ENCODE results near the gene NABP2.
A peak's percentile ranks its signal among the peaks of the same experiment; 100 is the strongest.
"Not testable (repeated sequence)": the region's sequence is repeated elsewhere in the genome, so short reads cannot be mapped to it uniquely, and the experiment has no call there.

The NABP2 gene

GRCh38 chr12:56224102-56224701, at the start of gene NABP2:
Gene NABP2 (plus strand): TSS chr12:56224342. CDS start chr12:56224857, 515 bp downstream.
- DNase-seq: peak; percentile 99

DNA sequence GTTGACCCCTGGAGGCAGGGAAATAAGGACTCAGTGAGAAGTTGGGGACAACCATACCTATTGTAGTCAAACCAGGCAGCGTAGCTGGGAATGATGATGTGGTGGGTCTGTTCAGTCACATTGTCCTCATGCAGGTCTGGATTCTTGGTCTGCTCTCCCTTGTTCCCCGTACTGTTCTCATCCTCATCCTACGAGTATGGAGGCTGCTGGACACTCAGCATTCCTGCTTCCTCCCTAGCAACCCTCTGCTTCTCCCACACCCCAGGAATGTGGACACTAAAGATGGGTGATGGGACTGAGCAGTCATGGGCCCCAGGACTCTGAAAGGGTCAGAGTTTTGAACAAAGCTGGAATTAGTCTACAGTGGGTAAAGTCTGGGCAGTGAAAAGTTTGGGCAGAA, 45.8 kb upstream of the NABP2 start:
- no peak for DNase-seq

DNA sequence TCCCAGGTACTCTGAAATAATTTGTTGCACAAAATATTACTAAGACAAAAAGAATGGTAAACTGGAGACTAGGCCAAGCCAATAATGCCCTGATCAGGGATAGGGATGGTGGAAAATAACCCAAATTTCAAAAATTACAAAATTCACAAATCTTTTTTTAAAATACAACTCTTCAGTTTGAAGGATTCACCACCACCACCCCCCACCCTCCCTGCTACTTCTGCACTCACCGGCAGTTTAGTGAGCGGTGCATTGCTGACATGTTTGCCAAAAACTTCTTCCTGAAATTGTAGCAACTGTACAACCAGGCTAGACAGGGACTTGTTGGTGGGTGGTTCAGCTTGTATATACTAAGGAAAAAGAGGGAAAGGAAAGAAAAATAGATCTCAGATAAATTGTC, 37.2 kb upstream of the NABP2 start:
- DNase-seq: no peak

- peak; percentile 31 for DNase-seq
Observed at GRCh38 chr12:56188131-56188777, 35.9 kb upstream of the NABP2 start.

- DNase-seq: peak; percentile 22
Observed at GRCh38 chr12:56188778-56189098, 35.4 kb upstream of the NABP2 start.

DNA sequence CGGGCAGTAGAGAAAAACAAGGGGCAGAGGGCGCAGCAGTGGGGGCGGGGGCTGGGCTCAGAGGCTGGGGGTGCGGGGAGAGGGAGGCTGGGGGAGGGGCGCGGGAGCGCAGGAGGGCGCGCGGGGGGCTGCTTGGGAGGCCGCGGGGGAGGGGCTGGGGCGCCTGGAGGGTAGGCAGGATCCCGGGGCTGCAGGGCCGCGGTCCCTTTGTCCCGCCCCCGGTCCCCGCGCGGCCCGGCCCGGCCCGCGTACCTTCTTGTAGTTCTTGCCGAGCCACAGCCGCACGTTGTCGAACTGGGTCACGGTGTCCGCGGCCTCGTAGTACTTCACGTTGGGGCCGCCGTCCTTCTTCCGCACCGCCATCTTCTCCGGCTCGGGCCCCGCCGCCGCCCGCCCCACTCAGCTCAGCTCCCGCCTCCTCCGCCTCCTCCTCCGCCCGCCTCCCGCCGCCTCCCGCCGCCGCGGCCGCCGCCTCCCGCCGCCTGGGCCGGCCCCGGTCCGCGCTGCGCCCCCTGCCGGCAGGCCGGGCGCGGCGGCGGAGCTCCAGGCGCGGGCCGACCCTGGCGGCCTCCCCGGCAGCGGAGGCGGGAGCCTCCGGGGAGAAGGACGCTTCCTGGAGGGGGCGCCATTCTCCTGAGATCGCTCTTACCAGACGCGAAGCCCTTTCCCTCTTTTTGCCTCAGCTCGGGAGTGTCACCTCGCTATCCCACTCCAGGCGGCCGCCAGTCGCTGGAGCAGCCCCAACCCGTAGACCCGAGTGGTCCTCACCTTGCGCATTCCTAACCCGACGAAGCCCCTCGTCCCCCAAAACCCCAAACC, 34.8 kb upstream of the NABP2 start, which contains the start of gene SMARCC2:
Gene SMARCC2, minus strand, starts transcription at position 385 of the 819 bp plus-strand sequence. Its CDS starts 22 bp downstream, at position 363.
- DNase-seq: peak; percentile 89

DNA sequence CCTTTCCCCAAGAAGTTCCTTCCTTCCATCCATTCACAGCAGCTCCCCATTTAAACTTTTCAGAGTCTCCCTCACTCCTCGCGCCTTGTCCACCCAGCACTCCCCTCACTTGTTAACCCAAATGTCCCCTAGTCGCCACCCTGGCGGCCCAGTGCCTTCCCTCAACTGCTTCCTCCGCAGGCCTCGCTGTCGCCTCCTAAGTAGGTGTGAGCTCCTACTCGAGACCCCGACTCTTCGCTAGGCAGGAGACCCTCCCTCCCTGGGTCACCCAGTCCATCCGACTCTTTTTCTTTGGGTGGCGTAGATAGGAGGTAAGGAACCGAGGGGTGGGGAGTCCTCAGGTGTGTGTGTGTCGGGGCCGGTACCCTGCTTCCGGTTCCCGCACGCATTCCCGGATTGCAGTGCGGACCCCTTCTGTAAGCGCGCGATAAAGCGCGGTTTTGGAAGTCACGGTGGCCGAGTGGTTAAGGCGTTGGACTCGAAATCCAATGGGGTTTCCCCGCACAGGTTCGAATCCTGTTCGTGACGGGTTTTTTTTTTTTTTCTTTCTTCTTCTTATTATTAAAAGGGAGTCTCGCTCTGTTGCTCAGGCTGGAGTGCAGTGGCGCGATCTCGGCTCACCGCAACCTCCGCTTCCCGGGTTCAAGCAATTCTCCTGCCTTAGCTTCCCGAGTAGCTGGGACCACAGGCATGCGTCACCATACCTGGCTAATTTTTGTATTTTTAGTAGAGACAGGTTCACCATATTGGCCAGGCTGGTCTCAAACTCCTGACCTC, 34.0 kb upstream of the NABP2 start:
- peak; percentile 96 for DNase-seq

GRCh38 chr12:56190695-56191155, 33.4 kb upstream of the NABP2 start:
- no peak for DNase-seq

DNA sequence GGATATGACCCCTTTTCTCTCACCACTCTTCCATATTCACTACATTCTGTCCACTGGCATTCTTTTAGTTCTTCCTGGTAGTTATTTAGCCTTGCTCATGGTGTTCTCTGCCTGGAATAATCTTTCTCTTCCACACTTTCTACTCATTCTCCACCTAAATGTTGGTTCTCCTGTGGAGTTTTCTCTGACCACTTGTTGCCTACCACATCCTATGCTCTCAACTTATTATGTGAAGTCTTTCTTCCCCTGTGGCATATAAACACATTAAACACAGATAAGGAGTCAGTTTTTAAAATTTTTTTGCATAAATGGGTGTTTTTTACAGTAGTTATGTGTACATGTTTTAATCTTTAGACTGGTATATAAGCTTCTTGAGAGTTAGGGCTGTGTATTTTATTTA, 31.6 kb upstream of the NABP2 start:
- DNase-seq: no peak

GRCh38 chr12:56193025-56193578, 31.0 kb upstream of the NABP2 start:
- DNase-seq: peak; percentile 87

GRCh38 chr12:56196818-56197550, 27.2 kb upstream of the NABP2 start:
- not testable (repeated sequence) for DNase-seq

DNA sequence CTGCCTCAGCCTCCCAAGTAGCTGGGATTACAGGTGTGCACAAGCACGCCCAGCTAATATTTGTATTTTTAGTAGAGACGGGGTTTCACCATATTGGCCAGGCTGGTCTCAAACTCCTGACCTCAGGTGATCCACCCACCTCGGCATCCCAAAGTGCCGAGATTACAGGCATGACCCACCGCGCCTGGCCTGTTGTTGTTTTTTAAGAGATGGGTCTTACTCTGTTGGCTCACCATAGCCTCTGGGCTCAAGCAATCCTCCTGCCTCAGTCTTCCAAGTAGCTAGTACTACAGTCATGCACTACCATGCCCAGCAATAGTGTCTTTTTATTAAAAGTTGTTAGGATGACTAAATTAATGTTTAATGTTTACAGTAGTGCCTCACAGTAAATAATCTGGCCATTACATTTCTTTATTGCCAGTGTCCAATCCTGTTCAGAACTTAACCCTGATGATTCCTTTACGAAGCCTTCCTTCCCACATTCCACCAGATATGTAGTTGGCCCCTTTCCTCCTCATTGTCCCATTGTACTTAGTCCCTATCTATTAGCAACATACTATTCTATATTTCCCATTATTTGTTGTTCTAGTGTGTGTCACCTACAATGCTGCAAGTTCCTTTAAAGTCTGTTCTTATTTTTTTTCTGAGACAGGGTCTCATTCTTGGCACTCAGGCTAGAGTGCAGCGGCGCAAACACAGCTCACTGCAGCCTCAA, 26.1 kb upstream of the NABP2 start:
- no peak for DNase-seq

DNA sequence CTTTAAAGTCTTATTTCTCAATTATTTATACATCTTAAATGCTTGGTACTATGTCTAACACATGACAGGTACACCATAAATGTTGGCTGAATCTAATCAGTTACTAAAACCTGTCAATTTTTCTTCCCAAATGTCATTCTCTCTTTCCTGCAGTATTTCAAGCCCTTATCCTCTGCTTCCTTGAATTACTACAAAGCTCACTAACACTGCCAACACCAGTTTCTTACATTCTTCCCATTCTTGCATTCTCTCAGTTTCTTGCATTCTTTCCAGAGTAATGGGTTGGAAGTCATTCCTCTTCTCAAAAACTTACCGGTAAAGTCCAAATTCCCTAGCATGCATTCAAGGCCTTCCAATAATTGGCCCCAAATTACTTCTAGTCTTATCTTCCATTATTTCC, 25.3 kb upstream of the NABP2 start:
- no peak for DNase-seq

- no peak for DNase-seq
Observed at GRCh38 chr12:56202366-56202765, 21.8 kb upstream of the NABP2 start.

DNA sequence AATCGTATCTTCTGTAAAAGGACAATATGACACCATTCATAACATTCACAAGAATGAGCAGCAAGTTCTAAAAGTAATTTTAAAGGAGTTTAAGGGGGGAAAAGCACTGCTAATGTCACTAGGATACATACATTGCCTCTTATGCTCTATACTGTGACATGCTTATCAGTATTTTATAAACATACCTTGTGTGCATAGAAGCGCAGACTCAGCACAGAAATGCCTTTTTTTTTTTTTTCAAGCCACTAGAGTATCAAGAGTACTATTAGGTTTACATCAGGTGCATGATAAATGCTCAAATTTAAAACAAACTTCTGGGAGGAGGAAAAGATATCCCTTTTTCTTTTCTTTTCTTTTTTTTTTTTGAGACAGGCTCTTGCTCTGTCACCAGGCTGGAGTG, 21.3 kb upstream of the NABP2 start:
- DNase-seq: no peak

GRCh38 chr12:56204275-56204674, 19.9 kb upstream of the NABP2 start:
- no peak for DNase-seq

- no peak for DNase-seq
Observed at GRCh38 chr12:56205445-56205844, 18.7 kb upstream of the NABP2 start.

- peak; percentile 45 for DNase-seq
Observed at GRCh38 chr12:56206452-56207166, 17.5 kb upstream of the NABP2 start.

- no peak for DNase-seq
Observed at GRCh38 chr12:56208006-56208405, 16.1 kb upstream of the NABP2 start.

DNA sequence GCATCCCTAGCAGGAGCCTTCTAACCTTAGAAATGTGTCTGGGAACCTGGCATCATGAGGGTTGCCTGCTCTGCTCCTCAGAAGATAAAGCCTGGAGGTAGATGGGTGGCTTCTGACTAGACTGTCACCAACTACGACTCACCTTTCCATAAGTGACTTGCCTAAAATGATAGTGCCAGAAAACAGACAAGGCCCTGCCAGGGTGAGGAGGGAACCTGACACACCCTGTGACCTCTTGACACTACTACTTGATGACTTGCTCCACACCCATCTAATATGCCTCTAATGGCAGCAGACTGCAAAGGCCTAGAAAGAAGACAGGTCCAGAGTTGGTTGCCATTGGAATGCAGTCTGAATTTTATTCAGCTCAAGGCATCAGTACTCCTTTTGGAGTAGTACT, 11.8 kb upstream of the NABP2 start:
- peak; percentile 27 for DNase-seq

- DNase-seq: no peak
Observed at GRCh38 chr12:56213878-56214277, 10.3 kb upstream of the NABP2 start.

Measured in activated CD4-positive, alpha-beta T cell treated with anti-CD3 and anti-CD28 coated beads, Interleukin-2, Interleukin-6, amounts not matched to agents 100 ng/mL and 50 ng/mL, durations not matched to agents 16 hours and 8 hours (primary cell).